CD4-positive, alpha-beta T cell treated with Interleukin-17A for 1 hour (primary cell): ENCODE results near the gene CEP170B.
"Not testable (repeated sequence)": the region's sequence is repeated elsewhere in the genome, so short reads cannot be mapped to it uniquely, and the experiment has no call there.

Experiments used
- DNase-seq: peaks from one replicate; pipeline ENCODE4 v3.0.0-alpha.2; 2020

CEP170B gene

DNA sequence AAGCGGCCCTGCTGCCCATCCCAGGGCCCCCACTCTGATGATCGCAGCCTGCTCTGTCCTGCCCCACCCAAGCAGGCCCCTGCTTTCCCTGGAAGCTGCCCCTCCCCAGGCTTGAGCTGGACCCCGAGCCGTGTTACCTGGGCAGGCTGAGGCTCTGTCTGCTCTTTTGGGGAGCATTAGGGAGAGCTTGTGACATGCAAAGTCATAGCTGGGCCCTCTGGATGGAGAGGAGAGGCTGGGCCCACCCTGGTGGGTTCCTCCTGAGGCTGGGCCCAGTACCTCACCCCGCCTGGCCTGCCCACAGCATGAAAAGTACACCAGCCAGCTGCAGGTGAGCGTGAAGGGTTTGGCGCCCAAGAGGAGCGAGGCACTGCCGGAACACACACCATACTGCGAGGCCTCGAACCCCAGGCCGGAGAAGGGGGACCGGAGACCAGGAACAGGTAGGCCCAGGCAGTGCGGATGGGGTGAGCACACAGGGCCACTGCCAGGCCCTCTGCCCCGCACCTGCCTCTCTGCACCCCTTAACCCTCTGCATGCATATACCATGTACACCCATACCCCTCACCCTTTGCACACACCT, 15.0 kb downstream of the CEP170B start:
- no peak for DNase-seq

DNA sequence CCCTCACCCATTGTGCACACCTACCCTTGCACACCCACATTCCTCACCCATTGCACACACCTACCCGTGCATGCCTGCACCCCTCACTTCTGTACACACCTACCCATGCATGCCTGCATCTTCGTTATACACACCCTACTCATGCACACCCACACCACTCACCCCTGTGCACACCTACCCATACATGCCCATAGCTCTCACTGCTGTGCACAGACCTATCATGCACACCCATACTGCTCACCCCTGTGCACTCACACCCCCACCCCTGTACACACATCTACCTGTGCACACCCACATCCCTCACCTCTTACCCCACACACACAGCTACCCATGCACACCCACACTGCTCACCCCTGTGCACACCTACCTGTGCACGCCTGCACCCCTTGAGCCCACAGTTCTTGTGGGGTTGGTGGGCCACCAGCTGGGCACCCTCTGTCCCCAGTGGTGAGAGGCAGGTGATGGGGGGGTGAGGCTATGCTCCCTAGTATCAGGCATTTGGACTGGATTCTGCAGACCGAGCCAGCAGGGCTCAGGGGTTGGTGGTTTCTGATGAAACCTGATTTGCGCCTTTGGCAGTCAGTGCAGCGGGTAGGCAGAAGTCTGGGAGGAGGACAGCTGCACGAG, 15.6 kb downstream of the CEP170B start:
- DNase-seq = no peak

DNA sequence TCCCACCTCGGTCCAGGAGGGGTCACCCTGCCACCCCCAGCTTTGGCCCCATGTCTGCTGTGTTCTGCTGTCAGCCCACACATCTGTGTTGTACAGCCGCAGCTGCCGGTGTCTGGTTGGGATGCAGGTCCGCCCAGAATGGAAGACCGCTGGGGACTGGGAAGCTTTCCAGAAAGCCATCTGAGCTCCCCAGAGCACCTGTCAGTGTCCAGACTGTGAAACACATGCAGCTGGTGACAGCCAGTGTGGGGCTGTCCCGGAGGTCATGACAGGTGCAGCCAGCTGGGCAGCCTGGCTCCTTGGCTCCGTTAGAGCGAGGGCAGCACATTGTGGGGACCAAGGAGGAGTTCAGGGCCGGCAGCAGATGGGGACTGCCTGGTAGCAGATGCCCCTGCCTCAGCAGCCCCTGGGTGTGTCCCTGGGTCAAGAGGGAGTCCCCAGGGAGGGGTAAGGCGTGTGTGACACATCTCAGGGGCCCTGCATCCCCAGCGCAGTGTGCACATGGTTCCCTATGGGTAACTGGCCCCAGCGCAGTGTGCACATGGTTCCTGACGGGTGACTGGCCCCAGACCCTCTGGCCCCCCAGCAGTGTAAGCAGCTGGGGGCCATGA, 16.4 kb downstream of the CEP170B start:
- no peak for DNase-seq

DNA sequence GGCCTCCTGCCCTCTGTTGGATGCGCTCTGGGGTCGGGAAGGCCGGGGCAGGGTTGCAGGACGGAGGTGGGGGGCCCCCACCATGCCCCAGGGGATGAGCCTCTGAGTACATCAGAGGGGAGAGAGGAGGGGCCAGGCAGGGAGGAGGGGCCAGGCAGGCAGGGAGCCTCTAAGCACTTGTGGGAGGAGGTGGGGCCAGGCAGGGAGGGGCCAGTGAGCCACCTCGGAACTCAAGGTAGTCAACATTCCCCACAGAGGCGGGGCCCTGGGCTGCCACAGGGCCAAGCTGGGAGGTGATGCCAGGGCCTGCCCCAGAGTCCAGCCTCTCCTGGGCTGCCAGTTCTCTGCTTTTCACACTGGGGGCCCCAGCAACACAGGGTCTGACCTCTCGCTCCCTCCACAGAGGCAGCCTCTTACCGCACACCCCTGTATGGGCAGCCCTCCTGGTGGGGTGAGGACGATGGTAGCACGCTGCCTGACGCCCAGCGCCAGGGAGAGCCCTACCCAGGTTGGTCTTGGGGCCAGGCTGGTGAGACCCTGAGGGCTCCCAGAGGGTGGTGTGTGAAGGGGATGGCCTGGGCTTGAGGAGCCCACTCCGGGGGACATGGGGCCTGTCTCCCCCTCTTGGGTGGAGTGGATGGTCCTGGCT, 17.4 kb downstream of the CEP170B start:
- no peak for DNase-seq

DNA sequence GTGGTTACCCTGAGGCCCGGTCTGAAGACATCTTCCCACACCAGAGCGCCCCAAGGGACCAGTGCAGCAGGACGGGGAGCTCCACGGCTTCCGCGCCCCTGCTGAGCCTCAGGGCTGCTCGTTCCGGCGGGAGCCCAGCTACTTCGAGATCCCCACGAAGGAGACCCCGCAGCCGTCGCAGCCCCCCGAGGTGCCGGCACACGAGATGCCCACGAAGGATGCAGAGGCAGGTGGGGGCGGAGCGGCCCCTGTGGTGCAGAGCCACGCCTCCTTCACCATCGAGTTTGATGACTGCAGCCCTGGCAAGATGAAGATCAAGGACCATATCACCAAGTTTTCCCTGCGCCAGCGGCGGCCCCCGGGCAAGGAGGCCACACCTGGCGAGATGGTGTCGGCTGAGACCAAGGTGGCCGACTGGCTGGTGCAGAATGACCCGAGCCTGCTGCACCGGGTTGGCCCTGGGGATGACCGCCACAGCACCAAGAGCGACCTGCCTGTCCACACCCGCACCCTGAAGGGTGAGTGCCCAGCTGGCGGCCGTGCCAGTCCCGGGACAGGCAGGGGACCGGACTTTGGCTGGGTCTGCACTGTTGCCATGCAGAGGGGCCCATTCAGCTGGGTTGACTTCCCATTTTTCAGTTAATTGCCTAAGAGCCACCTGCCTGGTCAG, 18.1 kb downstream of the CEP170B start:
- DNase-seq = no peak

DNA sequence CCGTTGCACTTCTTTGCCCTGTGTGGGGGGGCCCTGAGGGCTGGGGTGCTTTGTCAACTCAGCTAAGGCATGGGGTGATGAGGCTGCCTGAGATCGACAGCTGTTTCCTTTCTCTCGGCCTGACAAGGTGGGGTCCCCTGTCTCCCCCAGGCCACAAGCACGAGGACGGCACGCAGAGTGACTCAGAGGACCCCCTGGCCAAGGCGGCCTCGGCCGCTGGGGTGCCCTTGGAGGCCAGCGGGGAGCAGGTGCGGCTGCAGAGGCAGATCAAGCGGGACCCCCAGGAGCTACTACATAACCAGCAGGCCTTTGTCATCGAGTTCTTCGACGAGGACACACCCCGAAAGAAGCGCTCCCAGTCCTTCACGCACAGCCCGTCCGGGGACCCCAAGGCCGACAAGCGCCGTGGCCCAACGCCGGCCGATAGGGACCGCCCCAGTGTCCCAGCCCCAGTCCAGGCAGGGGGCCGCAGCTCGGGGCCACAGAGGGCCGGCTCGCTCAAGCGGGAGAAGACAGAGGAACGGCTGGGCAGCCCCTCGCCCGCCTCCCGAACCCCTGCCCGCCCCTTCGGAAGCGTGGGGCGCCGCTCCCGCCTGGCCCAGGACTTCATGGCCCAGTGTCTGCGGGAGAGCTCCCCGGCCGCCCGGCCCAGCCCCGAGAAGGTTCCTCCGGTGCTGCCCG, 18.8 kb downstream of the CEP170B start:
- DNase-seq = no peak

DNA sequence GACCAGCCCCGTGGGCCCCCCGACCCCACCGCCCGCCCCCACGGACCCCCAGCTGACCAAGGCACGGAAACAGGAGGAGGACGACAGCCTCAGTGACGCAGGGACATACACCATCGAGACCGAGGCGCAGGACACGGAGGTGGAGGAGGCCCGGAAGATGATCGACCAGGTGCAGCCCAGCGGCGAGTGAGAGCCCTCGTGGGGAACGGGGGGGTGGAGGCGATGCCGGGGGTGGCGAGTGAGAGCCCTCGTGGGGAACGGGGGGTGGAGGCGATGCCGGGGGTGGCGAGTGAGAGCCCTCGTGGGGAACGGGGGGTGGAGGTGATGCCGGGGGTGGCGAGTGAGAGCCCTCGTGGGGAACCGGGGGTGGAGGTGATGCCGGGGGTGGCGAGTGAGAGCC, 19.3 kb downstream of the CEP170B start:
- not testable (repeated sequence) for DNase-seq

DNA sequence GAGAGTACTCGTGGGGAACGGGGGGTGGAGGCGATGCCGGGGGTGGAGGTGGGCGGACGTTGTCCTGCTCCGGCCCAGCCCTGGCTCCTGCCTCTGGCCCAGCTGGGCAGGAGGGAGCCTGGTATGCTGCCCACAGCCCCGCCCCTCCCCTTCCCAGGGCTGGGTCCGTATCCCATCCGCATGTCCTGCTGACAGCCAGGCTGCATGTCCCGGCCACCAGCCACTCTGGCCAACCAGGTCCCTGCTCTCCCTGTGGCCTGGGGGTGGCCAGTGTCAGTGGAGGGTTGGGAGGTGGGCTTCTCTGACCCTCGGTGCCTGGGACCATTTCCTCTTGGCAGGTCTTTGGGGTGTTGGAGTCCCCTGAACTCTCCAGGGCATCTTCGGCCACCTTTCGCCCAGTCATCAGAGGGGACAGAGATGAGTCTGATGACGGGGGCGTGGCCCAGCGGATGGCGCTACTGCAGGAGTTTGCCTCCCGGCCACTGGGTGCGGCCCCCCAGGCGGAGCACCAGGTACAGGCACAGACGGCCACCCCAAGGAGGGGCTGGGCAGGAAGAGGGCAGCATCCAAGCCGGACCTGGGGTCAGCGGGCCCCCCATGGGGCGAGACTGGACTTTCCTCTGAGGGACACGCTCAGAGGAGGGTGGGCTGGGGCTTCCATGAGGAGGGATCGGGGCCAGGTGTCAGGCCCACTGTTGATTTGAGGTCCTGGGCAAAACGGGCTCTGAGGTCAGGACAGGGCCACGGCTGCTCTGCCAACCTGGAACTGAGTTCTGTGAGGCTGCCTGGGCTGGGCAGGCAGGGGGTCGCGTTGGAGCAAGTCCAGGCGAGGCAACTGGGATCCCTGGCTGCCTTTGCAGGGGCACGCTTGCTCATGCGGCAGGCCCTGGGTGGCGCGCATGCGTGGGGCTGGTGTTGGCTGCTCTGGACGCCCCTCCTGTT, 20.2 kb downstream of the CEP170B start:
- DNase-seq = no peak

DNA sequence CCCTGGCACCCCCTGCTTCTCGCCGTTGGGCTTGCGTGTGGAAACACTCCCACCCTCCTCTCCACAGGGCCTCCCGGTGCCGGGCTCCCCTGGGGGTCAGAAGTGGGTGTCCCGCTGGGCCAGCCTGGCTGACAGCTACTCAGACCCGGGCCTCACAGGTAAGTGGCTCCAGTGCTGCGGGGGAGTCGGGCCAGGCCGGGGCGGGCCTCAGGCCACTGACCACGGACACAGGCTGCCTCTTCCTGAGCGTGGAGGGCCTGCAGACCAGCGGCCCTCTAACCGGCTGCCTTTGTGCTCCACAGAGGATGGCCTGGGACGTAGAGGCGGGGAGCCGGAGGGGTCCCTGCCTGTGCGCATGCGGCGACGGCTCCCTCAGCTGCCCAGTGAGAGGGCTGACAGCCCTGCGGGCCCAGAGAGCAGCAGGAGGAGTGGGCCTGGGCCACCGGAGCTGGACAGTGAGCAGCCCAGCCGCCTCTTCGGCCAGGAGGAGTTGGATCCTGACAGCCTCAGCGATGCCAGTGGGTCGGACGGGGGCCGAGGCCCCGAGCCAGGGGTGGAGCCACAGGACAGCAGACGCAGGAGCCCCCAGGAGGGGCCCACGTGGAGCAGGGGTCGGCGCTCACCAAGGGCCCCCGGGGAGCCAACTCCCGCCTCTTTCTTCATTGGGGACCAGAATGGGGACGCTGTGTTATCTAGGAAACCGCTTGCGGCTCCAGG, 21.1 kb downstream of the CEP170B start:
- DNase-seq = no peak

DNA sequence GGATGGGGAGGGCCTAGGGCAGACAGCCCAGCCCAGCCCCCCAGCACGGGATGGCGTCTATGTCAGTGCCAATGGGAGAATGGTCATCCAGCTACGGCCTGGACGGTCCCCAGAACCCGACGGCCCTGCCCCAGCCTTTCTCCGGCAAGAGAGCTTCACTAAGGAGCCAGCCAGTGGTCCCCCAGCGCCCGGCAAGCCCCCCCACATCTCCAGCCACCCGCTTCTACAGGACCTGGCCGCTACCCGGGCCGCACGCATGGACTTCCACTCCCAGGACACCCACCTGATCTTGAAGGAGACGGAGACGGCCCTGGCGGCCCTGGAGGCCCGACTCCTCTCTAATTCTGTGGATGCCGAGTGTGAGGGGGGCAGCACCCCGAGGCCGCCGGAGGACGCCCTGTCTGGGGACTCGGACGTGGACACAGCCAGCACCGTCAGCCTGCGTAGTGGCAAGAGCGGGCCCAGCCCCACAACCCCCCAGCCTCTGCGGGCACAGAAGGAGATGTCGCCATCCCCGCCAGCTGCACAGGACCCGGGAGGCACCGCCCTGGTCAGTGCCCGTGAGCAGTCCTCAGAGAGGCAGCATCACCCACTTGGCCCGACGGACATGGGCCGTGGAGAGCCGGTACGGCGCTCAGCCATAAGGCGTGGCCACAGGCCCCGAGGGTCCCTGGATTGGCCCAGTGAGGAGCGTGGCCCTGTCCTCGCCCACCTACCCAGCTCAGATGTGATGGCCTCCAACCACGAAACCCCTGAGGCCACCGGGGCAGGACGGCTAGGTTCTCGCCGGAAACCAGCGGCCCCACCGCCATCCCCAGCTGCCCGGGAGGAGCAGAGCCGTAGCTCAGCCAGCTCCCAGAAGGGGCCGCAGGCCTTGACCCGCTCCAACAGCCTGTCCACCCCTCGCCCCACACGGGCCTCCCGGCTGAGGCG, 21.9 kb downstream of the CEP170B start:
- no peak for DNase-seq

DNA sequence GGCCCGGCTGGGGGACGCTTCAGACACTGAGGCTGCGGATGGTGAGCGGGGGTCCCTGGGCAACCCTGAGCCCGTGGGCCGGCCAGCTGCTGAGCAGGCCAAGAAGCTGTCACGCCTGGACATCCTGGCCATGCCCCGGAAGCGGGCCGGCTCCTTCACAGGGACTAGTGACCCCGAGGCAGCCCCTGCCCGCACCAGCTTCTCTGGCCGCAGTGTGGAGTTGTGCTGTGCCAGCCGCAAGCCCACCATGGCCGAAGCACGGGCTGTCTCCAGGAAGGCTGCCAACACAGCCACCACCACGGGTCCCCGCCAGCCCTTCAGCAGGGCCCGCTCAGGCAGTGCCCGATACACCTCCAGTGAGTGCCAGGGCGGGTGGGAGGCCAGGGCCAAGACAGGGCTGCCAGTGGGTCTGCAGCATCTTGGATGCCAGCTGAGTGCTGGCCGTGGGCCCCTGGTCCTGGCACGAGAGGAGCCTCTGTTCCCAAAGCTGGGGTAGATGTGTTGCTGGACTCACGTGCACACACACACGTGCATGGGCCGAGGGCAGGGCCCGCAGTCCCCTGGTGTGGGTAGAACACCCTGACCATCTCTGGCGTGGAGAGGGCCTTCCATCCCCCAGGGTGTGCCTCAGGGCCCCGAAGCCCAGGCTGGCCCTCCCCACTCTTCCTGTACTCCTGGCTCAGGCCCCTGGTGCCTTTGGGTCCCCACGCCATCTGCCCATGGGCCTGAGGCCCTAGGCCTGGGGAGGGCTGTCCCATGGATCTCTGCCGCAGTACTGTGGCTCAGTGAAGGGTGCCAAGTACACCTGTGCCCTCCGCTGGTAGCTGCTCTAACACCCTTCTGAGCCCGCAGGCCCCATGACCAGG, 22.8 kb downstream of the CEP170B start:
- no peak for DNase-seq

DNA sequence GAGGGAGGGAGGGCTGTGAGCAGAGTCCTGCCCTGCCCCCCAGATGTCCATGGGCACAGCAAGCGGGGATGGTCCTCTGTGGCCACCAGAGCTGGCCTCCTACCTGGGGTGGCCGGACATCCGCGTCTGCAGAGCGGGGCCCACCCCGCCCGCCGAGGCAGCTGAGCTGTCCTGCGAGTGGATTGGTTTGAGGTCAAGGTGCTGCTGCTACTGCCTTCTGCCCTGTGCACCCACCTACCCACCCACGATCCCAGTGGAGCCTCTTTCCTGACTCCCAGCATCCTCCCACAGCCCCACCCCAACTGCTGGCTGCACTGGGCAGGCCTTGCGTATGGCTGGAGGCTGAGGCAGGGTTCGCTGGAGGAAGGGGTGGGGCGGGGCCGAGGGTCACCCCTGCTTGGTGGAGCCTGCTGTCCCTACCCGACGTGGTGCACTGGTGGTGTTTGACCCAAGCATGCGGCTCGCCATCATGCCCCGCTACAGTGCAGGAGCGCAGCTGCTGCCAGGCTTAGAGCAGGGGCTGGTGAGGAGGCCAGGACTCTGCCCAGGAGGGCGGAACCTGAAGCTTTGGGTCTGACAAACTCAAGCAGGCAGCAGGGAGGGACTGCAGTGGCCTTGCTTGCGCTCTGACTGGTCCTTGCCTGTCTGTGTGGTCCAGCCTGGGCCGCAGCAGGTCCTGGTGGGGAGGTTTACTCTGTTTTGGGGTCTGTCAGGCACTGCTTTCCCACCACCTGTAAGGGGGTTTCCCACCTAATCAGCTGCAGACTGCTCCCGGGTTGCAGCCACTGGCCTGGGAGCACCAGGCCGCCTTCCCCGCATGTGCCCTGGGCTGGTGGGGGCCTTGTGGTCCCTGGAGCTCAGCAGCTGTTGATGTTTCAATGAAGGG, 23.7 kb downstream of the CEP170B start:
- DNase-seq = no peak

DNA sequence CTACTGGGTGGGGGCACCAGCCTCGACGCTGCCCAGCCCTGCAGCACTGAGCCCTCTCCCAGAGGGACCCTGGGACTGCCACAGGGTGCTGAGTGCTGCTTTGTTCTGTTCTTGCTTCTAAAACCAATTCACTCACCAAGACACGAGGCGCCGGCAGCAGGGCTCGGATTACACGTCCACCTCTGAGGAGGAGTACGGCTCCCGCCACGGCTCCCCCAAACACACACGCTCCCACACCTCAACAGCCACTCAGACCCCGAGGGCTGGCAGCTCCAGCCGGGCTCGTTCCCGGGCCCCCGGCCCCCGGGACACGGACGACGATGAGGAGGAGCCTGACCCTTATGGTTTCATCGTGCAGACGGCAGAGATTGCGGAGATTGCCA, 24.3 kb downstream of the CEP170B start:
- no peak for DNase-seq

DNA sequence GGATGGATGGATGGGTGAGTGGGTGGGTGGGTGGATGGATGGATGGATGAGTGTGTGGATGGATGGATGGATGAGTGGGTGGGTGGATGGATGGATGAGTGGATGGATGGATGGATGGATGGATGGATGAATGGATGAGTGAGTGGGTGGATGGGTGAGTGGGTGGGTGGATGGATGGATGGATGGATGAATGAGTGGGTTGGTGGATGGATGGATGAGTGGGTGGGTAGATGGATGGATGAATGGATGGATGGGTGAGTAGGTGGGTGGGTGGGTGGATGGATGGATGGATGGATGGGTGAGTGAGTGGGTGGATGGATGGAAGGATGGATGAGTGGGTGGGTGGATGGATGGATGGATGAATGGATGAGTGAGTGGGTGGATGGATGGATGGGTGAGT, 25.2 kb downstream of the CEP170B start:
- DNase-seq = not testable (repeated sequence)

DNA sequence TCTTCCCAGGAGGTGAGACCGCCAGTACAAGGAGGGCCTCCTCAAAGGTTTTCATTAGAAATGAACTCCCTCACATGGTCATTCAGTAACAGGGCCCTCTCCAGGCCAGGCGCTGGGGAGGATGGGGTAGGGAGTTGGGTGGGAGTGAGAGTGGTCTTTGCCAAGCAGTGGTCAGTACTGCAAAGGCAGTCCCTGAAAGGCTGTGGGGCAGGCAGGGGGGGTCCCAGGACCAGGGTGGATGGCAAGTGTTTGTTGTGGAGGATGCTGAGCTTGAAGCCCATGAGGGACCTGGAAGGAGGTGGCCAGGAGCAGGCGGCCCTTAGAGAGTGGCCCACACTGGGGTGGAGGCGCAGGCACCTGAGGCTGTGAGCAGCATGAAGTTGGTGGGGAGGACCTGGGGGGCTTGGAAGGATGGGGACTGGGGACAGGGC, 26.1 kb downstream of the CEP170B start:
- DNase-seq = no peak

DNA sequence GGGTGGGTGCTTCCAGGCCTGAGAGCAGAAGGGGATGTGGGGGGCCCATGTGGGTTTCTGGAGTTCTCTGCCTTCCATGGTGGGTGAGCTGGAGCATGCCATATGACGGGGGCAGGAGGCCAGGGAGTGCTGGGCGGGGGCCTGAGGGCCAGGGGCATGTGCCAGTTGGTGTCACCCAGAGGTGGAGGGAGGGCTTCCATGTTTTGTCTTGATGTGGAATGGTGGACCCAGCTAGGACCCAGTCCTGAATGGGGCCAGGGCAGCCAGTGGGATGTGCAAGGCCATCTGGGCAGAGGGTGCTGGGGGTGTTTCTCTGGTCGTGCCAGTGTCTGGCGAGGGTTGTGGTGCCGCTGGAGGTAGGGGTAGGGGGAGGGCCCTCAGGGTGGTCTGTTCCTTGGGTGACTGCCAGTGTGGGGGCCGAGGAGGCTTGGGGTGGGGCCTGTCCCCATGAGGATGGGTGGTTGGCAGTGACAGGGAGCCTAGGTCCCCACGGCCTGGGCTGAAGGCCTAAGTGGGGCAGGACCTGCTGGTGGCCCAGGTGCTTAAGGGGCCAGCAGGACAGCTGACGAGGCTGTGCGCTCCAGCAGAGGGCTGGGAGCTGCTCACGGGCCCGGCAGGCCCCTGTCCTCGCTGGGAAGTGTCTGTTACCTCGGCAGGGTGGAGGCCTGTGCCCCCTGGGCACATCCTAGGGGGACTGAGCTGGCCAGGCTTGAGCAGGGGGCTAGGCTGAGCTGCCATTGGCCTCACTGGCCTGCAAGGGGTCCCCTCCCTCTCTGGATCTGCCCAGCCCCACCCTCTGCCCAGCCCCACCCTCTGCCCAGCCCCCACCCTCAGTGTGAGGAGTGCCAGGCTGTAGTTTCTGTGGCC, 26.8 kb downstream of the CEP170B start:
- DNase-seq = no peak
